HG03575 (cell line): ENCODE measurements around the gene LHFPL6.

Experiments used
- ATAC-seq: cut with Tn5 transposase; IDR thresholded peaks from one replicate; pipeline ENCODE4 v1.9.1; 2021; ENCODE audit not compliant: unreplicated experiment, insufficient number of reproducible peaks, low FRiP score; ENCODE audit errors: extremely low read depth

Gene LHFPL6

GRCh38 chr13:39597838-39598237, 5.2 kb downstream of the LHFPL6 start:
- no peak for ATAC-seq

GRCh38 chr13:39596685-39597084, 6.3 kb downstream of the LHFPL6 start:
- no peak for ATAC-seq

- no peak for ATAC-seq
These were observed 6.8 kb downstream of the LHFPL6 start for GRCh38 chr13:39596176-39596575.

- ATAC-seq, result no peak
These were observed 12.4 kb downstream of the LHFPL6 start for GRCh38 chr13:39590466-39591036.

GRCh38 chr13:39588384-39588783, 14.6 kb downstream of the LHFPL6 start:
- no peak for ATAC-seq

- no peak for ATAC-seq
These were observed 15.1 kb downstream of the LHFPL6 start for GRCh38 chr13:39587939-39588338.

- no peak for ATAC-seq
These were observed 15.9 kb downstream of the LHFPL6 start for GRCh38 chr13:39586958-39587605.

- no peak for ATAC-seq
These were observed 16.8 kb downstream of the LHFPL6 start for GRCh38 chr13:39586151-39586550.

GRCh38 chr13:39585219-39585618, 17.8 kb downstream of the LHFPL6 start:
- ATAC-seq, result no peak

GRCh38 chr13:39580881-39581575, 22.0 kb downstream of the LHFPL6 start:
- no peak for ATAC-seq

GRCh38 chr13:39578821-39579291, 24.1 kb downstream of the LHFPL6 start:
- no peak for ATAC-seq

GRCh38 chr13:39577838-39578491, 25.0 kb downstream of the LHFPL6 start:
- ATAC-seq, result no peak

- no peak for ATAC-seq
These were observed 25.8 kb downstream of the LHFPL6 start for GRCh38 chr13:39577203-39577602.

- no peak for ATAC-seq
These were observed 27.3 kb downstream of the LHFPL6 start for GRCh38 chr13:39575641-39576238.

- ATAC-seq, result no peak
These were observed 31.4 kb downstream of the LHFPL6 start for GRCh38 chr13:39571502-39572092.

GRCh38 chr13:39567569-39567968, 35.4 kb downstream of the LHFPL6 start:
- ATAC-seq, result no peak

GRCh38 chr13:39566216-39566869, 36.6 kb downstream of the LHFPL6 start:
- ATAC-seq, result no peak

- ATAC-seq, result no peak
These were observed 37.7 kb downstream of the LHFPL6 start for GRCh38 chr13:39565036-39565949.
